Measurements from ENCODE around the gene ATOH8. TPM values are rescaled to one million over a fixed set of nuclear protein-coding genes. Genes with fewer than 3 reads are reported as not detected.

Gene ATOH8
- total and polyA plus RNA-seq, 2 donors (not counting 1 experiment from before 2014, with no cell fraction given) = not detected

- Histone ChIP-seq H4K20me1 (ENCODE audit: control insufficient read depth, insufficient read depth, low read length, poor library complexity, severe bottlenecking) (no peaks in the 10 kb centered on the region), H2AFZ (ENCODE audit: insufficient read depth, low read depth, low read length, poor library complexity, severe bottlenecking) (peak overlapping the region; percentile 29), H3K36me3 (replicated peaks in 1 of 2; ENCODE audit: control extremely low read depth in 1 of 2, control insufficient read depth in 1 of 2, extremely low read depth in 1 of 2, insufficient read depth in 2 of 2, low read length in 1 of 2) (no peaks in the 10 kb centered on the region), H3K9me3 (ENCODE audit: control extremely low read depth in 1 of 3, control insufficient read depth in 2 of 3, insufficient read depth in 1 of 3, low read length in 2 of 3) (no peaks in the 10 kb centered on the region), H3K4me2 (replicated peaks; ENCODE audit: low read depth, low read length, poor library complexity, severe bottlenecking) (peak overlapping the region; percentile 66), H3K27me3 (replicated peaks in 1 of 4; ENCODE audit: control extremely low read depth in 1 of 4, control insufficient read depth in 3 of 4, insufficient read depth in 4 of 4, low read length in 3 of 4) (no peaks in the 10 kb centered on the region), H3K27ac (ENCODE audit: low read length in 2 of 2) (peak overlapping the region; percentile 71 to 75), H3K4me3 (ENCODE audit: control extremely low read depth in 1 of 5, extremely low read depth in 1 of 5, insufficient read depth in 1 of 5, low read depth in 2 of 5, low read length in 4 of 5) (peak overlapping the region in 3 of 5 experiments; percentile 8 to 28 (median 27)), H3K9ac (ENCODE audit: low read length) (peak overlapping the region; percentile 36), H3K79me2 (ENCODE audit: control insufficient read depth, insufficient read depth, low read length) (no peaks in the 10 kb centered on the region), H3K4me1 (ENCODE audit: control insufficient read depth in 2 of 2, insufficient read depth in 2 of 2, low read length in 2 of 2) (peaks cover 39 to 44% of the 10 kb centered on the region in 2 donors)
- intact Hi-C loops (cut with micrococcal nuclease) = loop anchor here (10.0 kb wide), 1 partner anchor 170 kb away; the partner anchor contains the start of gene MAT2A
- peak overlapping the region; percentile 64 for H3K4me3 Mint-ChIP-seq
- TF ChIP-seq EZH2 (IDR thresholded peaks at IDR 0.05; ENCODE audit: borderline replicate concordance, insufficient read depth, low read depth, low read length, poor library complexity, severe bottlenecking) (no peak), CTCF (IDR thresholded peaks at IDR 0.05) (no peak)
- 41% methylated on average over 7 of the region's 8 CpGs for WGBS (ENCODE audit: insufficient coverage)
- H3K27ac Mint-ChIP-seq = peak overlapping the region; percentile 70
- ChIA-PET POLR2A (interaction anchor here (0.7 to 1.2 kb wide), 2 partner anchors 41 to 378 kb away, joined by 3 read pairs; no protein-coding TSS in a partner anchor), CTCF (interaction anchor here (0.5 to 8.8 kb wide), 6 partner anchors 24 to 366 kb away, joined by 3 to 134 read pairs (median 10); no protein-coding TSS in a partner anchor)
- no peaks in the 10 kb centered on the region for H3K9me3 Mint-ChIP-seq (ENCODE audit: insufficient read depth)
- peaks cover 8% of the 10 kb centered on the region for H3K27me3 Mint-ChIP-seq
- H3K4me1 Mint-ChIP-seq = peaks cover 39% of the 10 kb centered on the region
- ATAC-seq (ENCODE audit: low read depth) (peak; percentile 66), DNase-seq (peak; percentile 75)
Observed at GRCh38 chr2:85704800-85705679, 48.8 kb upstream of the ATOH8 start.

- ATAC-seq (ENCODE audit: low read depth) = no peak
- Histone ChIP-seq H3K4me1 (ENCODE audit: control insufficient read depth in 2 of 2, insufficient read depth in 2 of 2, low read length in 2 of 2) (peaks cover 39 to 44% of the 10 kb centered on the region in 2 donors), H3K9ac (ENCODE audit: low read length) (no peak overlapping the region), H3K79me2 (ENCODE audit: control insufficient read depth, insufficient read depth, low read length) (no peaks in the 10 kb centered on the region), H3K27me3 (replicated peaks in 1 of 4; ENCODE audit: control extremely low read depth in 1 of 4, control insufficient read depth in 3 of 4, insufficient read depth in 4 of 4, low read length in 3 of 4) (no peaks in the 10 kb centered on the region), H3K4me2 (replicated peaks; ENCODE audit: low read depth, low read length, poor library complexity, severe bottlenecking) (peak overlapping the region; percentile 66), H3K9me3 (ENCODE audit: control extremely low read depth in 1 of 3, control insufficient read depth in 2 of 3, insufficient read depth in 1 of 3, low read length in 2 of 3) (no peaks in the 10 kb centered on the region), H3K27ac (ENCODE audit: low read length in 2 of 2) (peak overlapping the region in 1 of 2 donors; percentile 71), H3K4me3 (ENCODE audit: control extremely low read depth in 1 of 5, extremely low read depth in 1 of 5, insufficient read depth in 1 of 5, low read depth in 2 of 5, low read length in 4 of 5) (no peak overlapping the region), H4K20me1 (ENCODE audit: control insufficient read depth, insufficient read depth, low read length, poor library complexity, severe bottlenecking) (no peaks in the 10 kb centered on the region), H3K36me3 (replicated peaks in 1 of 2; ENCODE audit: control extremely low read depth in 1 of 2, control insufficient read depth in 1 of 2, extremely low read depth in 1 of 2, insufficient read depth in 2 of 2, low read length in 1 of 2) (no peaks in the 10 kb centered on the region), H2AFZ (ENCODE audit: insufficient read depth, low read depth, low read length, poor library complexity, severe bottlenecking) (no peak overlapping the region)
- Mint-ChIP-seq H3K4me3 (no peak overlapping the region), H3K27ac (peak overlapping the region; percentile 70), H3K9me3 (ENCODE audit: insufficient read depth) (no peaks in the 10 kb centered on the region), H3K4me1 (peaks cover 39% of the 10 kb centered on the region), H3K27me3 (peaks cover 14% of the 10 kb centered on the region)
- intact Hi-C loops (cut with micrococcal nuclease) = loop anchor here (10.0 kb wide), 1 partner anchor 171 kb away; the partner anchor contains the start of gene MAT2A
- ChIA-PET POLR2A (no interaction called here), CTCF (interaction anchor here (0.5 to 8.8 kb wide), 7 partner anchors 12 to 366 kb away, joined by 3 to 134 read pairs (median 15); partner anchors contain the start of gene GNLY)
- TF ChIP-seq CTCF (IDR thresholded peaks at IDR 0.05) (no peak), EZH2 (IDR thresholded peaks at IDR 0.05; ENCODE audit: borderline replicate concordance, insufficient read depth, low read depth, low read length, poor library complexity, severe bottlenecking) (no peak)
- 100% methylated on average over 1 of the region's 2 CpGs for WGBS (ENCODE audit: insufficient coverage)
- DNase-seq = no peak
Observed at GRCh38 chr2:85705680-85706039, 48.1 kb upstream of the ATOH8 start.
